HK-2 (cell line): ENCODE data around the gene NINL.
"Not testable (repeated sequence)": the region's sequence is repeated elsewhere in the genome, so short reads cannot be mapped to it uniquely, and the experiment has no call there.

Experiments used
- DNase-seq: peaks from one replicate; pipeline ENCODE4 v3.0.0-alpha.2; 2018; ENCODE audit not compliant: unreplicated experiment

The NINL gene

DNA sequence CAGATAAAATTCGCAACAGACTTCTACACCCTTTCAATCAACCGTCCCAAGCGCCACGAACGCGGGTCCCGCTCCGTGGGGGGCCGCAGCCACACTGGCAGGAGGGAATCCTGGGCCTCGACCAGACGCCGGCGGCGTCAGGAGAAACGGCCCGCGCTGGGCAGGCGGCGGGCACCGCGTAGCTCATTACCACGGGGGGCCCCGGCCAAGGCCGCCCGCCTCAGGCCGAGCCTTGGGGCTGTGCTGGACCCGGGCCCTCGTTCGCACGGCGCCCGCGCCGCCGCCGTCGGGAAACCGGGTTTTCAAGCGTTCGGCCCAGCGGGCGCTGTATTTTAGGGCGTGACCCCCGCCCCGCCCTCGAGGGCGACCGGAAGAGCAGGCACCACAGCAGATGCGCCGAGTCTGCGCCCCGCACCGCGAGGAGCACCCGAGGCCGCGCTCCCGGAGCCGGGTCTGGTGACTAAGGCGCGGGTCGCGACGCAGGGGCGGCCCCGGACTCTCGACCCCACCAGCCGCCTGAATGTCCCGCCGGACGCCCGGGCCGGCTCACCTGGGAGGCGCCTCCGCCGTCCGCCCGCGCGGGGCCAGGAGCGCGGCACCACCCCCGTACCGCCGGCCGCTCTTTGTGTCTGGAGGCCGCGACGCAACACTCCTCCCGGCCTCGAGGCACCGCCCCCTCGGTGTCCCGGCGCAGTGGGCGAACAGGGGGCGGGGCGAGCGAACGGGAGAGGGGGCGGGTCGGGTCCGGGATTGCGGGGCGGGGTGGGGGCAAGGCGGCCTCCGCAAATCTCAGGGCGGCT, at the start of gene NINL:
Gene NINL, minus strand, starts transcription at position 627 of the 800 bp plus-strand sequence. CDS start 58,944 bp downstream, outside the sequence.
- DNase-seq: peak; percentile 68

DNA sequence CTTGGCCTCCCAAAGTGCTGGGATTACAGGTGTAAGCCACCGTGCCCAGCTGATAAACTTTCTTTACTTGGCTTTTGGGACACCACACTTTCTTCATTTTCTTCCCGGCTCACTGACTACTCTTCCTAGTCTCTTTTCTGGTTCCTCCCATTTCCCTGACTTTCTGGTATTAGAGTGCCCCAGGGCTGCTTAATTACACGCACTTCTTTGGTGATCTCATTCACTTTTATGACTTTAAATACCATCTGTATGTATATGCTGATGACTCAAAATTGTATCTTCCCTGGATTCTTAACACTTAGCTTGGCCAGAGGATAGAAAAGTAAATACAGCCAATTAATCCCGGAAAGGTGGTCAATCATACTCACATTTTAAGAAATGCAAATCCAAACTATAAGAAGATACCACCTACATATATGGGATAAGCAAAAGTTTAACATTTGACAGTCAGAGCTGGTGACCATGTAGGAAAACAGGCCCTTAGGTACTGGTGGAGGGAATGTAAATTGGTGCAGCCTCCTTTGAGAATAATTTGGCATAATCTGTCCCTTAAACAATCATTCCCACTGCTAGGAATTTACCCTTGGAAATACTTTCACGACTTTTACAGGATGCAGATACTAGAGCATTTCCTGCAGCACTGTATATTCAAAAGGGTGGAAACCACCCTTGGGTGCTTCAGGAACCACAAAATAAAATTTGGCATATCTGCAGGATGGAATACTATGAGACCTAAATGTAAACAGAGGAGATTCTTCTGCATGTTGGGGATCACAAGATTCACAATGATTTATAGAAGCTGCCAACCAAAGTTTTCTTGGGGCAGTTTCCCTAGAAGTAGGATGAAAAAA, 47.8 kb upstream of the NINL start:
- no peak for DNase-seq

DNA sequence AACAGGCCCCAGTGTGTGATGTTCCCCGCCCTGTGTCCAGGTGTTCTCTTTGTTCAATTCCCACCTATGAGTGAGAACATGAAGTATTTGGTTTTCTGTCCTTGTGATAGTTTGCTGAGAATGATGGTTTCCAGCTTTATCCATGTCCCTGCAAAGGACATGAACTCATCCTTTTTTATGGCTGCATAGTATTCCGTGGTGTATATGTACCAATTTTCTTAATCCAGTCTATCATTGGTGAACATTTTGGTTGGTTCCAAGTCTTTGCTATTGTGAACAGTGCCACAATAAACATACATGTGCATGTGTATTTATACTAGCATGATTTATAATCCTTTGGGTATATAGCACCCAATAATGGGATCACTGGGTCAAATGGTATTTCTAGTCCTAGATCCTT, 45.3 kb upstream of the NINL start:
- not testable (repeated sequence) for DNase-seq

DNA sequence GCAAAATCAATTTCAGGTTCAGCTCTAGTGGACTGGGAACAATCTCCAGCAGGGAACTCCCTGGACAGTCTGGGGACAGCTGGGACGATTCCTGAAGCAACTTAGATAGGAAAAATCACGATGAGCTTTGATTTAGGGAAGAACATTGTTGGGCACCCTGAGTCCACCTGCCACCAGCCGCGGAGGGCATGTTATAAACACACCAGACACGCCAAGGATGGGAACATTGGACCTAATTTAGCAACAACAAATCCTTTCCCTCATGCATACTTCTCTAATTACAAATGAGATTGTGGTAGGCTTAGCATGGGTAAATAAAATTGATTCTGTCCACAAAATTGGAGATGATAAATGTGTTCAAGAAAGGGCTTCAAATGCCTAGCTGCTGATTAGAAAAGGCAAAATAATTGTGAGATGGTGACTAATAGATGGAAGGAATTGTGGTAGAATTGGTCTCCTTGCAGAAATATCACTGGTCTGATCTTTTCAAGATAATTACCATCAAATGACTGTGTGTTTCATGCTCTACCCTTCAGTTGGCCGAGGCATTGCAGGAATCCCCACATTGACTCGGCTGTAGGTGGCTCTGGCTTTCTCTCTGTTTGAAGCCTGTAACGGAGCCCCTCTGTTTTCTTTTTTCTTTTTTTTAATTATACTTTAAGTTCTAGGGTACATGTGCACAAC, 44.6 kb upstream of the NINL start:
- no peak for DNase-seq

DNA sequence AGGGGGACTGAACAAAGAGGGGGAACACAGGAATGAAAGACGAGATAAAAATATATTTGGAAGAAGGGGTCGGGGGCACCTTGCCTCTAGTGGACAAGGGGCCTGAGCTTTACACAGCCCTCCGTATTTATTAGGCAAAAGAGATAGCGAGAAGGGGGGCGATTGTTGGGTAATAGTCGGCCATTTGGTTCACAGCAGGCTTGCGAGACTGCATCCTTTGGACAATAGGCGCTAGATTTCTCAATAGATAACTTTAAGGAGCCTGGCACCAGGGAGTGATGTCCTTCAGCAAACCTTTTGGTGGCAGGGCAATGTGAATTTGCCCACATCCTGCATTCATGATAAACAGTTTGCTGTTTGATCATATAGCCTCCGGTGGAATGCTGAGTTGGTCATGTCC, 41.4 kb upstream of the NINL start:
- no peak for DNase-seq

DNA sequence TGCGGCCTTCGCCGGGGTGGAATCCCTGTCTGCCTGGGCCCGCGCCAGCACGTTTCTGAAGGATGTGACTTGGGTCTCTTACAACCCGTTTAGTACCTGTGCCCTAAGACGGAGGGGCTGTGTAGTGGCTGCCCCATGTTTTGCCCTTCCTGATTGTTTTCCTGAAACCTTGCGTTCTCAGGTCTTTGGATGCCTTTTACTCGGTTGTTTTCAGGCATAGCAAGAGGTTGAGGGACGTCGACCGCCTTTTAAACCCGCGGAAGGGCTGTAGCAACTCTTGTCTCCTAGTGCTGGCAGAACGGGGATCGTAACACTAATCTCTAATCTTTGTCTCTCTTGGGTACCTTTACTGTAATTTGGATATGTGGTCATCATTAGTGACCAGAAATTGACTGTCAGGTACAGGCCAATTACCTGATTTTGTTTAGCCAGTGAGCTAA, 39.2 kb upstream of the NINL start:
- DNase-seq: no peak

DNA sequence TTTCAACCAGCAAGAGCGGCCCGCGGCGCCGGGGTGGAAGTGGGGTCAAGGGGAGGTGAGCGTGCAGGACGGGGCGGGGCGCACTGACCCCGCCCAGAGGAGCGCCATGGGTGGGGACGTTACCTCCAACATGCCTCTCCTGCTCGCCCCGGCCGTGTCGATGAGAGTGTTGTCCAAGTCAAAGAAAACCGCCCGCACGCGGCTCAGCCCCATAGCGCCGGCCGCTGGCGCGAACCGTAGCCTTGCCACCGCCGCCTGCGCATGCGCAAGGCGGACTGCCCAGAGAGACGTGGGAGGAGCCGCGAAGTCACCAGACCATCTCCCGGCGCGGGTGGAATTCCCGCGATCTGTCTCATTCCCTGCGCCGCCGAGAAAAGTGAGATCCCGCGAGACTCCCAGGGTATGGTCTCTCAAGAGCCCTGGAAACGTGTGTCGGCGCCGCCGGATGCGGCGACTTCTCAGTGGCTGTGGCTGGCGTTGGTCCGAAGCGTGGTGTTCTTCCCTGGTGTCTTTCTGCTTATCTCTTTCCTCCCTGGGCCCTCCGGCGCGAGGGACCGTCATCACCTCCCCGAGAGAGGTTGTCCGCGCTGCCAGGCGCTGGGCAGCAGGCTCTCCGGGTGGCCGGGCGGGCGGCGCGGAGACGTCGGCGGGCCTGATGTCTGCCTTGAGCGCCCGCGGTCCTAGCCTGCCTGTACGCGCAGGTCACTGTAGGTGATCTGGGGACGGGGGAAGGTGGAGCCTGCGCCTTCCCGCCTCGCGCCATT, 38.6 kb upstream of the NINL start, which contains the start of gene NANP:
Gene NANP, minus strand, starts transcription at position 279 of the 764 bp plus-strand sequence. Its CDS starts 66 bp downstream, at position 213.
- DNase-seq: peak; percentile 100

DNA sequence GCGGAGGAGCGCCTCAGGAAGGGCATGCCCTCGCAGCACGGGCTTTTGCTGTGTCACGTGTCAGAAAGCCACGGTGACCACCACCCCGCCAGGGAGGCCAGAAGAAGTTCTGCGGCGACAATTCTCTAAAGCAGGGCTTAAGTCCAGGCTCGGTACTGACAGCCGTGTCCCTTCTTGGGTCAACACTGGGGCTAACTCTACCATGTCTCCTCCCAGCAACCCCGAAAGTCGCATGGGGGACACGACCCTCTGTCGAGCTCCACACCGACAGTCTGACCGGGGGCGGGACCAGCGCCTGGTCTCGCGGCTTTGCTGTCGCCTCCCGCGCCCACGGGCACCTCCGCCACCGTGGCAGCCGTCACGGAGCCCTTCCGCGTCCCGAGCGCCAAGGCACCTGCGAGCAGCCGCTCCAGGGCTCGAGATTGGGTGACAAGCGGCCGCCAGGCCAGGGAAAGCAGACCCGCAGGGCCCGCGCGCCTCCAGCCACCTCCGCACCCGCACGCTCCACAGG, 37.9 kb upstream of the NINL start:
- DNase-seq: peak; percentile 64

DNA sequence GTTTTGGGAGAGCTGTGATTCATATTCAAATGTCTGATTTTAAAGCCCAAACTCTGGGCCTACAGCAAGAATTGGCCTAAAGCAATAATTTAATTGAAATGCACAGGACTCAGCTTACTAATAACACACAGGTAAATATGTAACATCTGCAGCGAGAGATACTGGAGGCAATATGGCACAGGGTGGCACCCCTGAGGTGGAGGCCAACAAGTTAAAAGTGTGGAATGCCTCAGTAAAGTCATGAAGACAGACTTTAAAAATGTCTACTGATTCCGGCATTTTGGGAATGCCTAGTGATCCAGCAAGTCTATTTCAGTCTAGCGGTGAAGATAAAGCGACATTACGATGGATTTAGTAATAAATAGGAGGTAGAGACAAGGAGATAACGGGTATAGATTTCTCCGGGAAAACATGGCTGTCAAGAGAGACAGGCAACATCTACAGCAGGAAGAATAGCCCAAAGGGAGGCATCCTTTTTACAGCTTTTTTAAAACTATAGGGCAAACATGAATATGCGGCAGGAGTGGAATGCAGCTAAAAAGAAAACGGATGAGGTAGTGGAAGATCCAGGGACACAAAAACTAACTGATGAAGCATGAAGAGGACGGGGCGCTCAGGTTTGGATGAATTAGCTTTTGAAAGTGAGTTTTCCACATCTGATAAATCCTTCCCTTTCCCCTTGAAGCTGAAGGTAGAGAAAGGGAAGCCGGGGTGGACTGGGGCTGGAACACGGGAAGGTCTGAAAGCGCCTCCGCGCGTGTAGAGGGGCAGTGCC, 37.3 kb upstream of the NINL start:
- no peak for DNase-seq

DNA sequence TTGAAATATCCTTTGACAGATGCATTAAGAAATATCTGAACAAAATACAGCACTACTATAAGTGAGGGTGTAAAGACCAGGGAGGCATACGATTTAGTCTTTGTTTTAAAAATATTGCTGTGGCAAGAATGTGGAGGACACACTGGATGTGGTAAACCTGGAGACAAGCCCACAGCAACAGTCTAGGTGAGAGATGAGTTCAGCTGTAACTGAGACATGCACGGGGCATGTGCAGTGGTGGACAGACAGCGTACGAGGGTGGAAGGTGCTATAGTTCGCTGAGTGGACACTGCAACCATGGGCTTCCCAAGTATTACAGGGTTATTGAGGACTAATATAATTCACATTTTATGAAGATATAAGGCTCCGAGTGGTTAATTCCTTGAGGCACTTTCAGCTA, 36.7 kb upstream of the NINL start:
- DNase-seq: no peak

DNA sequence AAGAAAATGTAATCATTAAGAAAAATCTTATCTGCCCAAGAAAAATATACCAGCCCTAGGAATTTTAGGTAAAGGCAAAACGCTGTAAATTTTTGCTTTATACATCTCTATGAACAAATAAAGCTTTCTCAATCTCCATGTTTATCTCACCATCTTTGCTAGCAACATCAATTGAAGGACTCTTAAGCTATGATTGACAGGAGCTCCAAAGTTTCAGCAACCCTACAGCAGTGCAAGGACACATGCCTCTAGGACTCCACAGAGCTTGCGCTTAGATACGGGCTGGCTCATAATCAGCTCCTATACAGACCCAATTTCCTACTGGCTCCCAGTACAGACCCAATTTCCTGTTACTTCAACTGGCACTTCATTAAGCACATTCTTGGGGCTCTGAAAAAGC, 34.2 kb upstream of the NINL start:
- DNase-seq: no peak

DNA sequence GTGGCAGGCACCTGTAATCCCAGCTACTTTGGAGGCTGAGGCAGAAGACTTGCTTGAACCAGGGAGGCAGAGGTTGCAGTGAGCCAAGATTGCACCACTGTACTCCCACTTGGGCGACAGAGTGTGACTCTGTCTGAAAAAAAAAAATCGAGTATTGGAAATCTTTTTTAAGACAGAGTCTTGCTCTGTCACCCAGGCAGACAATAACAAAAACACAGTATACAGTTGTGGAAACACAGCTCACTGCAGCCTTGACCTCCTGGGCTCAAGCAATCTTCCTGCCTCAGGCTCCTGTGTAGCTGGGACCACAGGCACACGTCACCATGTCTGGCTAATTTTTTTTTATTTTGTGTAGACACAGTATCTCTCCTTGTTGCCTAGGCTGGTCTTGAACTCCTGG, 23.4 kb upstream of the NINL start:
- no peak for DNase-seq

DNA sequence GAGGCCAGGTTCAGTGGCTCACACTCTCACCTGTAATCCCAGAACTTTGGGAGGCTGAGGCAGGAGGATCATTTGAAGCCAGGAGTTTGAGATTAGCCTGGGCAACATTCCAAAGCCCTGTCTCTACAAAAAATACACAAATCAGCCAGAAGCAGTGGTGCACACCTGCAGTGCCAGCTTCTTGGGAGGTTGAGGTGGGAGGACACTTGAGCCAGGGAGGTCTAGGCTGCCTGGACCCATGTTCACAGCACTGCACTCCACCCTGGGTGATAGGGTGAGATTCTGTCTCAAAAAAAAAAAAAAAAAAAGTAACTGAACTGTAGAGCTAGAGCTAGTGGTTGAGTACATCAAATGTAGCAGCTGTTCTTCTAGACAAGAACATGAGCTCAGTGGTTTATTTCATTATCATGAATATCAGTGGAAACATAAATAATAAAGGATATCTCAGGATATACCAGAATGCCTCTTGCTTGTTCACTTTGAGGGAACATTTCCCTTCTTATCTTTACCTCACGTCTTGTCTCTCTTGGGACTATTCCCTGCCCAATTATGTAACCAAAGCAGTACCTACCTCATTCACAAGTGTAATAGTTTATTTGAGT, 20.9 kb upstream of the NINL start:
- no peak for DNase-seq

DNA sequence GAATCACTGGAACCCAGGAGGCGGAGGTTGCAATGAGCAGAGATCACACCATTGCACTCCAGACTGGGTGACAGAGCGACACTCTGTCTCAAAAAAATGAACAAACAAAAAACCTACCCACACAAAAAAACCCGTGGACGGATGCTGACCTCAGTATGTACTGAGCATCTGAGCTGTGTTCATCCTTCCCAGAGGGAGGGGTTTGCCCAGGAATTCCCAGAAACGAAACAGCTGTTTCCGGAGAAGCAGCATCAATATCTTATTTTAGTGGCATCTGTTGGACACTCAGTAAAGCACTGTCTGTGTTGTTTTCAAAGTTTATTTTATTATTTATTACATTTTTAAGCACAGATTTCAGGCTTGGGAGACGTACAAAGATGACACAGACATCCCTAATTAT, 19.8 kb upstream of the NINL start:
- DNase-seq: no peak

DNA sequence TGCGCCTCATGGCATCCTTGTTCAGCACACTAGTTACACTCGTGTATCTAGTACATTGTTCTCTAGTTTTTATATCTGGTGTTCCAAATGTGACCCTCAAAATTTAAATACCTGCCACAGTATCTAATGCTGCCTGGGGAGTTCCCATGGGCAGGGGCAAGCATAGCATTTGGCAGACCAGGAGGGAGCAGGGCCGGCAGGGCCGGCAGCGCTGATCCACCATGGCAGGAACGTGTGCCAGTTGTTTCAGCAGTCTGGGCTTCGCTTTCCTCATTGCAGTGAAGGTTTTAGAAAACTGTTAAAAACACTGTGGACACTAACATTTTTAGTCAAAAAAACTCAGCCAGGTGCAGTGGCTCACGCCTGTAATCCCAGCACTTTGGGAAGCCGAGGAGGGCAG, 19.3 kb upstream of the NINL start:
- DNase-seq: no peak

DNA sequence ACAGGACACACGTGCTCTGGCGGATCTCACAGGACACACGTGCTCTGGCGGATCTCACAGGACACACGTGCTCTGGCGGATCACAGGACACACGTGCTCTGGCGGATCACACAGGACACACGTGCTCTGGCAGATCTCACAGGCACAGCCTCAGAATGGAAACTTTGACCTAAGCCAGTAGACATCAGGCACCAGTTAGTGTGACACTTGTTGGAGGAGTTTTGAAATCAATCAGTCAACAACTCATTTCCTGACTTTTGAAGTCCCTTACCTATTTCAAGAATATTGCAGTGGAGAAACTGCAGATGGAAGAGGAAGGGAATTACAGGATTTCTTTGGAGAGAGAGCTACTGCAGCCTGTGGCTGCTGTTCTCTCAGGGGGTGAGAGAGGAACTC, 17.6 kb upstream of the NINL start:
- DNase-seq: not testable (repeated sequence)

DNA sequence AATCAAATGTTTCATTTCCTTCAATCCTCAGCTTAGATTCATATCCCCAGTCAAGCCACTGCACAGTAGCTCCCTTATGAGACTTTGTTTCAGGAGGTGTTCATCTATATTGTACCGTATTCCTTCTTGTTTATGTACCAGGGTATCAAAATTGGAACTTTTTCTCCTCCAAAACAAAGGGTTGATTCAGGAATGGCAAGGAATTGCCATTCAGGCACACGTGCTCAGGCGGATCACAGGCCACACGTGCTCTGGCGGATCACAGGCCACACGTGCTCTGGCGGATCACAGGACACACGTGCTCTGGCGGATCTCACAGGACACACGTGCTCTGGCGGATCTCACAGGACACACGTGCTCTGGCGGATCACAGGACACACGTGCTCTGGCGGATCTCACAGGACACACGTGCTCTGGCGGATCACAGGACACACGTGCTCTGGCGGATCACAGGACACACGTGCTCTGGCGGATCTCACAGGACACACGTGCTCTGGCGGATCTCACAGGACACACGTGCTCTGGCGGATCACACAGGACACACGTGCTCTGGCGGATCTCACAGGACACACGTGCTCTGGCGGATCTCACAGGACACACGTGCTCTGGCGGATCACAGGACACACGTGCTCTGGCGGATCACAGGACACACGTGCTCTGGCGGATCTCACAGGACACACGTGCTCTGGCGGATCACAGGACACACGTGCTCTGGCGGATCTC, 17.0 kb upstream of the NINL start:
- DNase-seq: not testable (repeated sequence)

DNA sequence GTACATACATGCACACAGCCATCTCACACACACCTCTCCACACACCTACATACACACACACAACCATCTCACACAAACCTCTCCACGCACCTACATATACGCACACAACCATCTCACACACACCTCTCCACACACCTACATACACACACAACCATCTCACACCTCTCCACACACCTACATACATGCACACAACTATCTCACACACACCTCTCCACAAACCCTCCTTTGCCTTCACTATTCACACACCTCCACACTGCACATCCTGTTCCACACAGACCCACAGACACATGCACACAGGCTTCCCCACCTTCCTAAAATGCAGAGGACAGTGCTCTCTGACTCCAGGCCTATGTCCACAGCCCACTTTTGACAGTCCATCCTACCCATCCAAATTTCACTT, 16.3 kb upstream of the NINL start:
- no peak for DNase-seq

DNA sequence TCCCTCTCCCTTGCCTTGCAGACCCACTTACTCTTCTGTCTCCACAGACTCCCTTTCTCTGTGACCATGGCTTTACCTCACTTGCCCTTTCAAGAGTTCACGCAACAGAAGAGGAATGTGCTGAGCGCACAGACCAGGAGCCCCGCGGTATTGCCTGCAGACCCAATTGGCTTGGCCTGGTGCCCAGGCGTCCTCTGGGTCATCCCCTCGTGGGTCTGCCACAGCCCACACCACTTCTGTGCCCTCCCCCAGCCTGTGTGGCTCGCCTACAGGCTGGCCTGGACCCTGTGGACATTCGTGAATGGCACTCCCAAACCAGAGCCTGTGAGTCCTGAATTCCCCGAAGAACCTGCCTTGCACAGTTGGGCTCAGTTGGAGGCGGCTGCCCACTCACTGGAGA, 15.3 kb upstream of the NINL start:
- peak; percentile 44 for DNase-seq
